Measurements from ENCODE around the gene EIF5A.
"Not testable (repeated sequence)": the region's sequence is repeated elsewhere in the genome, so short reads cannot be mapped to it uniquely, and the experiment has no call there.

EIF5A gene

GRCh38 chr17:7332600-7333069, 25.2 kb downstream of the EIF5A start:
- DNase-seq = peak; percentile 24

GRCh38 chr17:7334938-7335538, 27.6 kb downstream of the EIF5A start:
- DNase-seq = no peak

- not testable (repeated sequence) for DNase-seq
Observed at GRCh38 chr17:7335765-7336164, 28.3 kb downstream of the EIF5A start.

GRCh38 chr17:7336240-7337175, 29.1 kb downstream of the EIF5A start, which contains the start of gene ACAP1:
Gene ACAP1, plus strand, starts transcription at chr17:7336529. Its CDS starts 206 bp downstream, at chr17:7336735.
- DNase-seq = peak; percentile 76

- not testable (repeated sequence) for DNase-seq
Observed at GRCh38 chr17:7337600-7337999, 30.2 kb downstream of the EIF5A start.

GRCh38 chr17:7340179-7340578, 32.8 kb downstream of the EIF5A start:
- no peak for DNase-seq

- DNase-seq = no peak
Observed at GRCh38 chr17:7341842-7342241, 34.4 kb downstream of the EIF5A start.

- no peak for DNase-seq
Observed at GRCh38 chr17:7343250-7343649, 35.8 kb downstream of the EIF5A start.

GRCh38 chr17:7346761-7347614, 39.6 kb downstream of the EIF5A start:
- DNase-seq = no peak

- no peak for DNase-seq
Observed at GRCh38 chr17:7347630-7348477, 40.4 kb downstream of the EIF5A start.

- no peak for DNase-seq
Observed at GRCh38 chr17:7348478-7349242, 41.2 kb downstream of the EIF5A start.

- DNase-seq = peak; percentile 54
Observed at GRCh38 chr17:7351665-7352502, 44.5 kb downstream of the EIF5A start, which contains the start of gene KCTD11. Gene KCTD11, plus strand, starts transcription at chr17:7352162.

GRCh38 chr17:7352503-7352889, 45.1 kb downstream of the EIF5A start:
- DNase-seq = no peak

GRCh38 chr17:7352910-7353635, 45.6 kb downstream of the EIF5A start:
- no peak for DNase-seq

GRCh38 chr17:7354262-7354843, 46.9 kb downstream of the EIF5A start:
- DNase-seq = no peak

GRCh38 chr17:7355053-7355452, 47.6 kb downstream of the EIF5A start, which contains the start of gene TMEM95:
Gene TMEM95, plus strand, starts transcription at chr17:7355156. Its CDS starts 49 bp downstream, at chr17:7355205.
- no peak for DNase-seq

- DNase-seq = no peak
Observed at GRCh38 chr17:7355573-7355972, 48.1 kb downstream of the EIF5A start.

- DNase-seq = peak; percentile 73
Observed at GRCh38 chr17:7356072-7356549, 48.7 kb downstream of the EIF5A start.

GRCh38 chr17:7356756-7357155, 49.3 kb downstream of the EIF5A start:
- no peak for DNase-seq

Data from effector CD8-positive, alpha-beta T cell (primary cell).